H9 (cell line): ENCODE measurements around the gene RASSF5. TPM values are rescaled to one million over a fixed set of nuclear protein-coding genes. Genes with fewer than 3 reads are reported as not detected.

Source experiments
- DNase-seq: peaks from one replicate; pipeline ENCODE4 v3.0.0-alpha.2; 2017
- H2AFZ ChIP-seq: one replicate; pipeline ENCODE4 v1.6.1; 2013; ENCODE audit warnings: mild to moderate bottlenecking, low read length, control low read depth, moderate library complexity
- H2AK5ac ChIP-seq: 2 replicates; pipeline ENCODE4 v1.6.1; 2013; ENCODE audit warnings: low read length, control low read depth, mixed read lengths; ENCODE audit not compliant: insufficient read length
- H2BK120ac ChIP-seq: one replicate; pipeline ENCODE4 v1.6.1; 2013; ENCODE audit warnings: low read depth, mild to moderate bottlenecking, low read length, control low read depth, inconsistent platforms; ENCODE audit not compliant: poor library complexity, severe bottlenecking
- H2BK12ac ChIP-seq: 2 replicates; pipeline ENCODE4 v1.6.1; 2013; ENCODE audit warnings: low read length, control low read depth, mixed read lengths, low read depth; ENCODE audit not compliant: insufficient read length
- H2BK15ac ChIP-seq: 2 replicates; pipeline ENCODE4 v1.6.1; 2013; ENCODE audit warnings: low read depth, low read length, control low read depth
- H2BK20ac ChIP-seq: one replicate; pipeline ENCODE4 v1.6.1; 2013; ENCODE audit warnings: low read depth, mild to moderate bottlenecking, low read length, control low read depth, inconsistent platforms; ENCODE audit not compliant: poor library complexity, severe bottlenecking
- H2BK5ac ChIP-seq: 2 replicates; pipeline ENCODE4 v1.6.1; 2013; ENCODE audit warnings: low read length, control low read depth, mixed read lengths; ENCODE audit not compliant: insufficient read length
- H3K14ac ChIP-seq: 2 replicates; pipeline ENCODE4 v1.6.1; 2013; ENCODE audit warnings: low read length, control low read depth; ENCODE audit not compliant: insufficient read depth
- H3K18ac ChIP-seq: 2 replicates; pipeline ENCODE4 v1.6.1; 2013; ENCODE audit warnings: low read depth, mild to moderate bottlenecking, mixed read lengths, low read length, control low read depth; ENCODE audit not compliant: insufficient read length
- H3K23ac ChIP-seq: 2 replicates; pipeline ENCODE4 v1.6.1; 2013; ENCODE audit warnings: low read length, control low read depth, mixed read lengths, low read depth; ENCODE audit not compliant: insufficient read length
- H3K23me2 ChIP-seq: 2 replicates; pipeline ENCODE4 v1.6.1; 2013; ENCODE audit warnings: low read depth, mild to moderate bottlenecking, mixed read lengths, low read length, control low read depth; ENCODE audit not compliant: insufficient read length, poor library complexity, severe bottlenecking
- H3K27ac ChIP-seq: 2 replicates; pipeline ENCODE4 v1.5.1; 2013; ENCODE audit warnings: low read length, control low read depth, mixed read lengths, low read depth; ENCODE audit not compliant: insufficient read length
- H3K27me3 ChIP-seq: 2 replicates; pipeline ENCODE4 v1.6.1; 2013; ENCODE audit warnings: low read length, control low read depth, inconsistent platforms; ENCODE audit not compliant: insufficient read depth
- H3K4ac ChIP-seq: 2 replicates; pipeline ENCODE4 v1.6.1; 2013; ENCODE audit warnings: low read depth, mild to moderate bottlenecking, control low read depth, inconsistent platforms, low read length, moderate library complexity
- H3K4me1 ChIP-seq: 2 replicates; pipeline ENCODE4 v1.6.1; 2013; ENCODE audit warnings: low read length, control low read depth, inconsistent platforms; ENCODE audit not compliant: insufficient read depth
- H3K4me2 ChIP-seq: 2 replicates; pipeline ENCODE4 v1.6.1; 2013; ENCODE audit warnings: low read length, control low read depth, mixed read lengths; ENCODE audit not compliant: insufficient read length, insufficient read depth
- H3K56ac ChIP-seq: 2 replicates; pipeline ENCODE4 v1.6.1; 2013; ENCODE audit warnings: low read depth, mild to moderate bottlenecking, mixed read lengths, low read length, control low read depth; ENCODE audit not compliant: insufficient read length
- H3K79me1 ChIP-seq: 2 replicates; pipeline ENCODE4 v1.6.1; 2013; ENCODE audit warnings: low read depth, mild to moderate bottlenecking, moderate library complexity, low read length, control low read depth, inconsistent platforms; ENCODE audit not compliant: insufficient read depth, poor library complexity, severe bottlenecking
- H3K79me2 ChIP-seq: 2 replicates; pipeline ENCODE4 v1.6.1; 2013; ENCODE audit warnings: low read length, control low read depth, inconsistent platforms; ENCODE audit not compliant: insufficient read depth
- H3K9ac ChIP-seq: 2 replicates; pipeline ENCODE4 v1.6.1; 2013; ENCODE audit warnings: low read length, control low read depth, mixed read lengths; ENCODE audit not compliant: insufficient read length; ENCODE audit errors: extremely low read depth
- H3K9me3 ChIP-seq: one replicate; pipeline ENCODE4 v1.6.1; 2013; ENCODE audit warnings: low read depth, low read length, inconsistent platforms; ENCODE audit not compliant: control insufficient read depth
- H3T11ph ChIP-seq: one replicate; pipeline ENCODE4 v1.6.1; 2013; ENCODE audit warnings: mild to moderate bottlenecking, low read length, control low read depth, inconsistent platforms
- H4K20me1 ChIP-seq: one replicate; pipeline ENCODE4 v1.6.1; 2013; ENCODE audit not compliant: control insufficient read depth, insufficient read length, insufficient read depth
- H4K5ac ChIP-seq: 2 replicates; pipeline ENCODE4 v1.6.1; 2013; ENCODE audit warnings: low read depth, mild to moderate bottlenecking, mixed read lengths, low read length, control low read depth; ENCODE audit not compliant: insufficient read length
- H4K8ac ChIP-seq: replicated peaks from 2 replicates; pipeline ENCODE4 v1.6.1; 2013; ENCODE audit warnings: low read length, control low read depth, mixed read lengths, low read depth; ENCODE audit not compliant: insufficient read length
- H4K91ac ChIP-seq: 2 replicates; pipeline ENCODE4 v1.6.1; 2013; ENCODE audit warnings: low read depth, mild to moderate bottlenecking, moderate library complexity, mixed read lengths, low read length, control low read depth; ENCODE audit not compliant: insufficient read length
- H3K27ac Mint-ChIP-seq, 3 experiments: 2 replicates in 2 of 3; 3 replicates in 1 of 3; pipeline ENCODE4 v1.8.0; 2020 to 2021; ENCODE audit warnings: mixed read lengths in 3 of 3, mild to moderate bottlenecking in 1 of 3, moderate library complexity in 1 of 3
- H3K27me3 Mint-ChIP-seq: 2 replicates; pipeline ENCODE4 v1.8.0; 2021; ENCODE audit warnings: low read depth, mild to moderate bottlenecking, moderate library complexity, mixed read lengths
- H3K36me3 Mint-ChIP-seq, 3 experiments: 2 replicates in 2 of 3; 3 replicates in 1 of 3; pipeline ENCODE4 v1.8.0; 2020 to 2021; ENCODE audit warnings: low read depth in 3 of 3, mixed read lengths in 3 of 3; ENCODE audit not compliant: insufficient read depth in 1 of 3
- H3K4me1 Mint-ChIP-seq, 2 experiments: 2 replicates each; pipeline ENCODE4 v1.8.0; 2020; ENCODE audit warnings: mixed read lengths in 2 of 2
- H3K4me3 Mint-ChIP-seq, 2 experiments: 2 replicates in 1 of 2; 3 replicates in 1 of 2; pipeline ENCODE4 v1.8.0; 2020 to 2021; ENCODE audit warnings: mild to moderate bottlenecking in 2 of 2, mixed read lengths in 2 of 2, moderate library complexity in 1 of 2
- H3K9me3 Mint-ChIP-seq, 2 experiments: 2 replicates in 1 of 2; 3 replicates in 1 of 2; pipeline ENCODE4 v1.8.0; 2020; ENCODE audit warnings: mild to moderate bottlenecking in 2 of 2, mixed read lengths in 2 of 2, moderate library complexity in 1 of 2
- WGBS: extraction: QIAGEN DNeasy Blood & Tissue Kit; methylation state at CpG from one replicate; pipeline ENCODE4 v1.1.7; 2013; ENCODE audit warnings: missing lambda C conversion rate, low lambda C conversion rate, mixed read lengths; ENCODE audit not compliant: insufficient read length; ENCODE audit errors: extremely low coverage; 5-methylcytosine and 5-hydroxymethylcytosine counted together
- total RNA-seq: library from RNA; stranded (reverse); gene quantifications from 2 replicates; pipeline ENCODE4 v1.2.1, GENCODE V29; 2021
- TF ChIP-seq, protein P1 (sequence below): fragments of 200-600 bp; sonication (generic); conservative IDR thresholded peaks from 3 replicates; pipeline ENCODE4 v1.8.0; 2021; ENCODE audit warnings: antibody characterized with exemption, mild to moderate bottlenecking

The RASSF5 gene
- total RNA-seq, 1 experiment from 2014 or later = 0.50 TPM

DNA sequence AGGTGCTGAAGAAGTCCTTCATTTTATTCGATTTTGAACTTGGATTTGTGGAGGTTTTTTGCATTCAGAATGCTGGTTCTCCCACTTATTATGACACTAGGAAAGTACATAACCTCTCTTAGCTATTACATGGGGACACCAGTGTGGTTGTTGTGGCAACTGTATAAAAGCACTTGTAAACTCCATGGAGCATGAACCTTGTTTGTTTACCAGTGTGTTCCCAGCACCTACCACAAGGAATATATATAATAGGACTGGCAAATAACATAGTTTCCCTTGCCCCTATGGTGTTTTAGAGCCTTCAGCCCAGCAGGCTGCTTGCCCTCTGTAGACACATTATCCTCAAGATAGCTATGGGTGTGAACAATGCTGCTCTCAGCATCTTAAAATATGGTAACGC lies 43.1 kb downstream of the RASSF5 start:
- Histone ChIP-seq H4K91ac (no peak overlapping the region), H3K79me2 (no peaks in the 10 kb centered on the region), H3K4ac (no peak overlapping the region), H3K4me1 (no peaks in the 10 kb centered on the region; the same call in 1 of the 2 replicates), H3K23me2 (no peaks in the 10 kb centered on the region), H2BK12ac (no peak overlapping the region), H2BK20ac (no peak overlapping the region), H4K5ac (no peak overlapping the region), H4K8ac (no peak overlapping the region), H3K27me3 (no peaks in the 10 kb centered on the region), H3K23ac (no peak overlapping the region), H3K56ac (no peak overlapping the region), H2BK15ac (no peak overlapping the region), H2AK5ac (no peak overlapping the region), H3K9ac (no peak overlapping the region), H3K18ac (no peak overlapping the region), H2AFZ (no peak overlapping the region), H3K9me3 (no peaks in the 10 kb centered on the region), H2BK5ac (no peak overlapping the region), H4K20me1 (no peaks in the 10 kb centered on the region), H3K79me1 (no peaks in the 10 kb centered on the region), H3K4me2 (no peak overlapping the region), H3T11ph (no peak overlapping the region), H2BK120ac (no peak overlapping the region), H3K27ac (no peak overlapping the region), H3K14ac (no peak overlapping the region)
- TF ChIP-seq, protein P1, sequence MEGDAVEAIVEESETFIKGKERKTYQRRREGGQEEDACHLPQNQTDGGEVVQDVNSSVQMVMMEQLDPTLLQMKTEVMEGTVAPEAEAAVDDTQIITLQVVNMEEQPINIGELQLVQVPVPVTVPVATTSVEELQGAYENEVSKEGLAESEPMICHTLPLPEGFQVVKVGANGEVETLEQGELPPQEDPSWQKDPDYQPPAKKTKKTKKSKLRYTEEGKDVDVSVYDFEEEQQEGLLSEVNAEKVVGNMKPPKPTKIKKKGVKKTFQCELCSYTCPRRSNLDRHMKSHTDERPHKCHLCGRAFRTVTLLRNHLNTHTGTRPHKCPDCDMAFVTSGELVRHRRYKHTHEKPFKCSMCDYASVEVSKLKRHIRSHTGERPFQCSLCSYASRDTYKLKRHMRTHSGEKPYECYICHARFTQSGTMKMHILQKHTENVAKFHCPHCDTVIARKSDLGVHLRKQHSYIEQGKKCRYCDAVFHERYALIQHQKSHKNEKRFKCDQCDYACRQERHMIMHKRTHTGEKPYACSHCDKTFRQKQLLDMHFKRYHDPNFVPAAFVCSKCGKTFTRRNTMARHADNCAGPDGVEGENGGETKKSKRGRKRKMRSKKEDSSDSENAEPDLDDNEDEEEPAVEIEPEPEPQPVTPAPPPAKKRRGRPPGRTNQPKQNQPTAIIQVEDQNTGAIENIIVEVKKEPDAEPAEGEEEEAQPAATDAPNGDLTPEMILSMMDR = no peak
- no CpG with 5 or more reads among the region's 2 CpGs for WGBS
- Mint-ChIP-seq H3K27ac (no peak overlapping the region), H3K27me3 (peaks cover 28% of the 10 kb centered on the region), H3K4me1 (peaks cover 10% of the 10 kb centered on the region in 2 experiments), H3K4me3 (no peak overlapping the region), H3K9me3 (no peaks in the 10 kb centered on the region), H3K36me3 (no peaks in the 10 kb centered on the region)
- no peak for DNase-seq
